ENCODE data around the gene NKD2.

Gene NKD2

GRCh38 chr5:1003296-1003937 lies 5.2 kb upstream of the NKD2 start:
- no peak overlapping the region for H2AFZ ChIP-seq (ENCODE audit: low read length)
- no peak for TF ChIP-seq EZH2 (optimal IDR thresholded peaks at IDR 0.05; ENCODE audit: low read depth, low read length)
- TF ChIP-seq CTCF (IDR thresholded peaks at IDR 0.05; ENCODE audit: low read length): no peak
- no peak for TF ChIP-seq EZH2phosphoT487 (IDR thresholded peaks at IDR 0.05; ENCODE audit: low read length)
- H3K36me3 ChIP-seq (replicated peaks; ENCODE audit: insufficient read depth, low read length): no peaks in the 10 kb centered on the region
- H3K9ac ChIP-seq (ENCODE audit: low read length): no peak overlapping the region
- DNase-seq: peak; percentile 27
- no peaks in the 10 kb centered on the region for H3K9me3 ChIP-seq (replicated peaks; ENCODE audit: insufficient read depth, low read length)
- H3K4me1 ChIP-seq (ENCODE audit: low read length): peaks cover 52% of the 10 kb centered on the region
- no peak overlapping the region for H3K4me2 ChIP-seq (ENCODE audit: low read depth, low read length)
- H3K9me2 ChIP-seq (replicated peaks; ENCODE audit: insufficient read depth, low read length): no peaks in the 10 kb centered on the region
- no peak overlapping the region for H3K4me3 ChIP-seq (ENCODE audit: low read length)
- H3F3A ChIP-seq (ENCODE audit: insufficient read depth, low read length): no peaks in the 10 kb centered on the region; the same call in none of the 2 replicates
- H4K20me1 ChIP-seq (ENCODE audit: insufficient read depth, low read length): no peaks in the 10 kb centered on the region
- no peak overlapping the region for H3K27ac ChIP-seq (ENCODE audit: low read length)
- H3K27me3 ChIP-seq (replicated peaks; ENCODE audit: insufficient read depth, low read length): peaks cover 14% of the 10 kb centered on the region; the same call in 1 of the 2 replicates
- no peaks in the 10 kb centered on the region for H3K79me2 ChIP-seq (ENCODE audit: low read length)

- Histone ChIP-seq H4K20me1 (ENCODE audit: insufficient read depth, low read length) (no peaks in the 10 kb centered on the region), H3F3A (ENCODE audit: insufficient read depth, low read length) (no peaks in the 10 kb centered on the region; the same call in none of the 2 replicates), H3K9me3 (replicated peaks; ENCODE audit: insufficient read depth, low read length) (no peaks in the 10 kb centered on the region), H3K4me1 (ENCODE audit: low read length) (peaks cover 53% of the 10 kb centered on the region), H3K4me2 (ENCODE audit: low read depth, low read length) (peak overlapping the region; percentile 86), H3K27me3 (replicated peaks; ENCODE audit: insufficient read depth, low read length) (peaks cover 14% of the 10 kb centered on the region; the same call in 1 of the 2 replicates), H3K79me2 (ENCODE audit: low read length) (peaks cover 5% of the 10 kb centered on the region), H2AFZ (ENCODE audit: low read length) (peak overlapping the region; percentile 67), H3K36me3 (replicated peaks; ENCODE audit: insufficient read depth, low read length) (no peaks in the 10 kb centered on the region), H3K9me2 (replicated peaks; ENCODE audit: insufficient read depth, low read length) (no peaks in the 10 kb centered on the region), H3K27ac (ENCODE audit: low read length) (peak overlapping the region; percentile 32; the same call in 1 of the 2 replicates), H3K9ac (ENCODE audit: low read length) (peak overlapping the region; percentile 60), H3K4me3 (ENCODE audit: low read length) (peak overlapping the region; percentile 65)
- TF ChIP-seq EZH2phosphoT487 (IDR thresholded peaks at IDR 0.05; ENCODE audit: low read length) (no peak), EZH2 (optimal IDR thresholded peaks at IDR 0.05; ENCODE audit: low read depth, low read length) (no peak), CTCF (IDR thresholded peaks at IDR 0.05; ENCODE audit: low read length) (peak; percentile 51)
- DNase-seq: peak; percentile 75
Observed at GRCh38 chr5:1004461-1005248, 3.9 kb upstream of the NKD2 start.

- Histone ChIP-seq H3K9me3 (replicated peaks; ENCODE audit: insufficient read depth, low read length) (no peaks in the 10 kb centered on the region), H3K79me2 (ENCODE audit: low read length) (peaks cover 12% of the 10 kb centered on the region), H3K4me3 (ENCODE audit: low read length) (peak overlapping the region; percentile 65), H3K9me2 (replicated peaks; ENCODE audit: insufficient read depth, low read length) (no peaks in the 10 kb centered on the region), H3K4me1 (ENCODE audit: low read length) (peaks cover 59% of the 10 kb centered on the region), H2AFZ (ENCODE audit: low read length) (peak overlapping the region; percentile 67; the same call in 1 of the 2 replicates), H3K36me3 (replicated peaks; ENCODE audit: insufficient read depth, low read length) (no peaks in the 10 kb centered on the region), H3K27ac (ENCODE audit: low read length) (peak overlapping the region; percentile 32; the same call in 1 of the 2 replicates), H3K9ac (ENCODE audit: low read length) (peak overlapping the region; percentile 60; the same call in 1 of the 2 replicates), H3K27me3 (replicated peaks; ENCODE audit: insufficient read depth, low read length) (peaks cover 14% of the 10 kb centered on the region; the same call in 1 of the 2 replicates), H4K20me1 (ENCODE audit: insufficient read depth, low read length) (no peaks in the 10 kb centered on the region), H3K4me2 (ENCODE audit: low read depth, low read length) (peak overlapping the region; percentile 86; the same call in 1 of the 2 replicates), H3F3A (ENCODE audit: insufficient read depth, low read length) (no peaks in the 10 kb centered on the region; the same call in none of the 2 replicates)
- TF ChIP-seq EZH2 (optimal IDR thresholded peaks at IDR 0.05; ENCODE audit: low read depth, low read length) (no peak), EZH2phosphoT487 (IDR thresholded peaks at IDR 0.05; ENCODE audit: low read length) (no peak), CTCF (IDR thresholded peaks at IDR 0.05; ENCODE audit: low read length) (no peak)
- no peak for DNase-seq
Observed at GRCh38 chr5:1005249-1005851, 3.3 kb upstream of the NKD2 start.

All from MM.1S (cell line).